GM19035 (cell line): ENCODE results near the gene SRRM1.

Experiments used
- ATAC-seq: cut with Tn5 transposase; IDR thresholded peaks from one replicate; pipeline ENCODE4 v1.9.1; 2021; ENCODE audit not compliant: unreplicated experiment

Gene SRRM1

GRCh38 chr1:24642481-24643362, at the start of gene SRRM1:
TSS of gene SRRM1 (plus strand) at chr1:24643302. CDS start at chr1:24643327, 25 bp downstream.
- ATAC-seq = peak; percentile 90

GRCh38 chr1:24594328-24594598, 48.8 kb upstream of the SRRM1 start:
- ATAC-seq = no peak

GRCh38 chr1:24596401-24596880, 46.7 kb upstream of the SRRM1 start:
- ATAC-seq = no peak

- ATAC-seq = no peak
These were observed 43.8 kb upstream of the SRRM1 start for GRCh38 chr1:24599265-24599664.

GRCh38 chr1:24600551-24600950, 42.6 kb upstream of the SRRM1 start:
- ATAC-seq = no peak

GRCh38 chr1:24605534-24606295, 37.4 kb upstream of the SRRM1 start:
- ATAC-seq = no peak

- no peak for ATAC-seq
These were observed 36.9 kb upstream of the SRRM1 start for GRCh38 chr1:24606296-24606605.

- ATAC-seq = no peak
These were observed 36.5 kb upstream of the SRRM1 start for GRCh38 chr1:24606621-24607020.

GRCh38 chr1:24609949-24610517, 33.1 kb upstream of the SRRM1 start:
- no peak for ATAC-seq

- ATAC-seq = no peak
These were observed 23.7 kb upstream of the SRRM1 start for GRCh38 chr1:24619376-24619775.

GRCh38 chr1:24620678-24621077, 22.4 kb upstream of the SRRM1 start:
- no peak for ATAC-seq

- no peak for ATAC-seq
These were observed 22.0 kb upstream of the SRRM1 start for GRCh38 chr1:24621121-24621520.

GRCh38 chr1:24622218-24622617, 20.9 kb upstream of the SRRM1 start:
- ATAC-seq = no peak

- no peak for ATAC-seq
These were observed 10.3 kb upstream of the SRRM1 start for GRCh38 chr1:24632832-24633175.

GRCh38 chr1:24635195-24635843, 7.8 kb upstream of the SRRM1 start:
- no peak for ATAC-seq

GRCh38 chr1:24636661-24637357, 6.3 kb upstream of the SRRM1 start:
- no peak for ATAC-seq

GRCh38 chr1:24639094-24639493, 4.0 kb upstream of the SRRM1 start:
- no peak for ATAC-seq

- ATAC-seq = no peak
These were observed 3.2 kb upstream of the SRRM1 start for GRCh38 chr1:24639881-24640280.

GRCh38 chr1:24640288-24640687, 2.8 kb upstream of the SRRM1 start:
- no peak for ATAC-seq

GRCh38 chr1:24641646-24642151, 1.4 kb upstream of the SRRM1 start:
- no peak for ATAC-seq
